ENCODE results near the gene CSRNP3.

GRCh38 chr2:165693838-165694237 is 224.3 kb downstream of the CSRNP3 start:
- no peak for TF ChIP-seq ZBTB33 (IDR thresholded peaks at IDR 0.05)
- no peak for TF ChIP-seq TAF1 (IDR thresholded peaks at IDR 0.05; ENCODE audit: borderline replicate concordance, low read depth, low read length)
- no peak for TF ChIP-seq TARDBP (IDR thresholded peaks at IDR 0.05; ENCODE audit: borderline replicate concordance)
- TF ChIP-seq RELA (IDR thresholded peaks at IDR 0.05; ENCODE audit: borderline replicate concordance, partially characterized antibody), result no peak
- no peak for TF ChIP-seq CTCF (IDR thresholded peaks at IDR 0.05 in 2 of 3, conservative IDR thresholded peaks at IDR 0.05 in 1 of 3; ENCODE audit: control insufficient read depth in 2 of 3, extremely low read depth in 1 of 3, insufficient read depth in 1 of 3, low read depth in 3 of 3, low read length in 3 of 3)
- no peak for TF ChIP-seq EZH2 (IDR thresholded peaks at IDR 0.05; ENCODE audit: borderline replicate concordance, control insufficient read depth, low read depth, low read length)
- no peak for TF ChIP-seq EP300 (IDR thresholded peaks at IDR 0.05; ENCODE audit: borderline replicate concordance in 1 of 2, control insufficient read depth in 1 of 2, low read depth in 2 of 2, low read length in 2 of 2)
- no peak for TF ChIP-seq SP1 (IDR thresholded peaks at IDR 0.05; ENCODE audit: low read depth, low read length)
- TF ChIP-seq KDM1A (IDR thresholded peaks at IDR 0.05; ENCODE audit: borderline replicate concordance), result no peak
- no peak for TF ChIP-seq GABPA (IDR thresholded peaks at IDR 0.05; ENCODE audit: low read depth)
- no peak for TF ChIP-seq ESRRA (IDR thresholded peaks at IDR 0.05; ENCODE audit: low read length)

Data from GM12878 (cell line).